Measurements from ENCODE around the gene CRMP1.

DNA sequence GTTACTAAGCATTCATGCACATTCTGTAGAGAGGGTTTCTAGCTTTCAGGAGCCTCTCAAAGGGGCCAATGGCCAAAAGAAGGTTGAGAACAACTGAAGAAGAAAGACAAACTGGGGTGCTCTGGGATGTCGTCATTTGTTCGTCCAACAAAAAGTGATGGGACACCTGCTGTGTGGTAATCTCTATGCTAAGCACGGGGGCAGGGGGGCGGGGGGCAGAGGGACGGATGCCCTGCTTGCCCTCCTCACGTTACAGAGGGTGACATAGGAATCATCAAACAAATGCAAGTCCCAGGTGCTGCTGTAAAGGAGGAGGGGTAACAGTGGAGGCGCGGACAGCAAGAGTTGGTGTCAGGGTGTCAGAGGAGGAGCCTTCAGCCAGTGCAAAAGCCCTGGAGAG is 12.8 kb upstream of the CRMP1 start:
- TF ChIP-seq, protein P1, sequence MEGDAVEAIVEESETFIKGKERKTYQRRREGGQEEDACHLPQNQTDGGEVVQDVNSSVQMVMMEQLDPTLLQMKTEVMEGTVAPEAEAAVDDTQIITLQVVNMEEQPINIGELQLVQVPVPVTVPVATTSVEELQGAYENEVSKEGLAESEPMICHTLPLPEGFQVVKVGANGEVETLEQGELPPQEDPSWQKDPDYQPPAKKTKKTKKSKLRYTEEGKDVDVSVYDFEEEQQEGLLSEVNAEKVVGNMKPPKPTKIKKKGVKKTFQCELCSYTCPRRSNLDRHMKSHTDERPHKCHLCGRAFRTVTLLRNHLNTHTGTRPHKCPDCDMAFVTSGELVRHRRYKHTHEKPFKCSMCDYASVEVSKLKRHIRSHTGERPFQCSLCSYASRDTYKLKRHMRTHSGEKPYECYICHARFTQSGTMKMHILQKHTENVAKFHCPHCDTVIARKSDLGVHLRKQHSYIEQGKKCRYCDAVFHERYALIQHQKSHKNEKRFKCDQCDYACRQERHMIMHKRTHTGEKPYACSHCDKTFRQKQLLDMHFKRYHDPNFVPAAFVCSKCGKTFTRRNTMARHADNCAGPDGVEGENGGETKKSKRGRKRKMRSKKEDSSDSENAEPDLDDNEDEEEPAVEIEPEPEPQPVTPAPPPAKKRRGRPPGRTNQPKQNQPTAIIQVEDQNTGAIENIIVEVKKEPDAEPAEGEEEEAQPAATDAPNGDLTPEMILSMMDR (IDR thresholded peaks at IDR 0.05; ENCODE audit: borderline replicate concordance, extremely low read depth, low read length, poor library complexity, severe bottlenecking), result no peak
- no peak for TF ChIP-seq EZH2 (IDR thresholded peaks at IDR 0.05; ENCODE audit: borderline replicate concordance, low read depth, low read length, severe bottlenecking)
